Stimulated activated CD8-positive, alpha-beta memory T cell treated with anti-CD3 and anti-CD28 coated beads, Interleukin-2, amount 100 ng/mL, for 1 hour (primary cell): ENCODE measurements around the gene EMSY.
"Not testable (repeated sequence)": the region's sequence is repeated elsewhere in the genome, so short reads cannot be mapped to it uniquely, and the experiment has no call there.

Experiments
- DNase-seq, 2 donors: peaks; one replicate each; pipeline ENCODE4 v3.0.0-alpha.2; 2020; ENCODE audit warnings: low read depth in 2 of 2

EMSY gene

GRCh38 chr11:76572181-76572875 lies 127.5 kb downstream of the EMSY start:
- DNase-seq: not testable (repeated sequence)

GRCh38 chr11:76574406-76574805 lies 129.6 kb downstream of the EMSY start:
- DNase-seq: no peak

GRCh38 chr11:76574879-76575278 lies 130.1 kb downstream of the EMSY start:
- no peak for DNase-seq

- no peak for DNase-seq
Observed at GRCh38 chr11:76577226-76577920, 132.6 kb downstream of the EMSY start.

GRCh38 chr11:76577921-76578653 lies 133.3 kb downstream of the EMSY start:
- no peak for DNase-seq

GRCh38 chr11:76578654-76579055 lies 133.8 kb downstream of the EMSY start:
- no peak for DNase-seq

- DNase-seq: no peak
Observed at GRCh38 chr11:76579056-76579751, 134.4 kb downstream of the EMSY start.

GRCh38 chr11:76579752-76580151 lies 134.9 kb downstream of the EMSY start:
- no peak for DNase-seq

- DNase-seq: not testable (repeated sequence)
Observed at GRCh38 chr11:76582471-76582870, 137.7 kb downstream of the EMSY start.

GRCh38 chr11:76587820-76588454 lies 143.1 kb downstream of the EMSY start:
- DNase-seq: no peak

- no peak for DNase-seq
Observed at GRCh38 chr11:76588455-76589325, 143.9 kb downstream of the EMSY start.

GRCh38 chr11:76589477-76589876 lies 144.7 kb downstream of the EMSY start:
- no peak for DNase-seq

GRCh38 chr11:76589964-76590950 lies 145.4 kb downstream of the EMSY start:
- no peak for DNase-seq

GRCh38 chr11:76591416-76591815 lies 146.6 kb downstream of the EMSY start:
- no peak for DNase-seq

GRCh38 chr11:76592025-76592914 lies 147.5 kb downstream of the EMSY start:
- no peak for DNase-seq

GRCh38 chr11:76592961-76593360 lies 148.1 kb downstream of the EMSY start:
- no peak for DNase-seq

GRCh38 chr11:76595091-76595490 lies 150.3 kb downstream of the EMSY start:
- not testable (repeated sequence) for DNase-seq

GRCh38 chr11:76596652-76597051 lies 151.8 kb downstream of the EMSY start:
- no peak for DNase-seq
